22Rv1 (cell line): Measurements from ENCODE around the gene BRD4.

Experiments
- CTCF ChIP-seq: fragments of 450-650 bp; IDR thresholded peaks from 2 replicates; pipeline ENCODE4 v1.5.1; 2017; ENCODE audit warnings: mild to moderate bottlenecking
- ZFX ChIP-seq: fragments of 450-650 bp; IDR thresholded peaks from 2 replicates; pipeline ENCODE4 v1.6.1; 2017; ENCODE audit warnings: antibody characterized with exemption, borderline replicate concordance

- no peak for TF ChIP-seq CTCF
- TF ChIP-seq ZFX = no peak
Observed at GRCh38 chr19:15280048-15280725, 52.2 kb downstream of the BRD4 start.
